Kidney (tissue), 14 donors: ENCODE measurements around the gene PDE4D. TPM values are rescaled to one million over a fixed set of nuclear protein-coding genes. Genes with fewer than 3 reads are reported as not detected.

Experiments
- DNase-seq, 5 donors: peaks; one replicate each; pipeline ENCODE4 v3.0.0-alpha.2; 2013 to 2020
- FAIRE-seq: peaks from 2 replicates; lab custom pipeline; 2012; peaks lifted over from hg19 to GRCh38; lab: Jason Lieb, UNC
- H3K27ac ChIP-seq, 2 donors: one replicate each; pipeline ENCODE4 v1.7.0; 2013; ENCODE audit warnings: low read depth in 2 of 2, low read length in 2 of 2, inconsistent platforms in 1 of 2
- H3K27me3 ChIP-seq: one replicate; pipeline ENCODE4 v1.7.1; 2013; ENCODE audit warnings: low read length, inconsistent platforms; ENCODE audit not compliant: control insufficient read depth, insufficient read depth
- H3K36me3 ChIP-seq, 3 donors: one replicate each; pipeline versions ENCODE4 v1.7.0 to v1.7.1; 2013; ENCODE audit warnings: low read length in 3 of 3, control low read depth in 1 of 3, inconsistent platforms in 1 of 3; ENCODE audit not compliant: insufficient read depth in 3 of 3, control insufficient read depth in 2 of 3
- H3K4me1 ChIP-seq, 3 donors: one replicate each; pipeline versions ENCODE4 v1.7.0 to v1.7.1; 2013; ENCODE audit warnings: low read length in 3 of 3, inconsistent platforms in 1 of 3, low read depth in 1 of 3; ENCODE audit not compliant: control insufficient read depth in 2 of 3, insufficient read depth in 2 of 3
- H3K4me3 ChIP-seq, 3 donors: one replicate each; pipeline versions ENCODE4 v1.7.0 to v1.8.1; 2013; ENCODE audit warnings: low read length in 3 of 3, control low read depth in 1 of 3, inconsistent platforms in 1 of 3
- H3K9ac ChIP-seq, 3 donors: one replicate each; pipeline versions ENCODE4 v1.7.0 to v1.7.1; 2013; ENCODE audit warnings: low read length in 3 of 3, control low read depth in 1 of 3, inconsistent platforms in 1 of 3
- H3K9me3 ChIP-seq, 3 donors: one replicate each; pipeline versions ENCODE4 v1.7.0 to v1.7.1; 2013; ENCODE audit warnings: low read length in 3 of 3, control low read depth in 1 of 3, inconsistent platforms in 1 of 3; ENCODE audit not compliant: control insufficient read depth in 2 of 3, insufficient read depth in 1 of 3
- intact Hi-C: fragments of 100-400 bp; cut with DNase I; formaldehyde crosslinking; loops from one replicate; pipeline ENCODE4 v1.11.1; 2022
- polyA plus RNA-seq: library from polyadenylated mRNA; stranded (reverse); fragments of 350-450 nt; fragmentation: Illumina TruSeq; extraction: RNeasy Lipid Tissue Mini Kit (QIAGEN cat#74804); gene quantifications from one replicate; pipeline ENCODE4 v1.2.3, GENCODE V29; 2014; ENCODE audit warnings: low read depth, low replicate concordance; ENCODE audit not compliant: insufficient read depth
- total RNA-seq: library from RNA; stranded (reverse); fragmentation: NEBNext Ultra II Directional; extraction: Animal tissue kit (Norgen Biotek cat#: 25700); gene quantifications from one replicate; pipeline ENCODE4 v1.2.1, GENCODE V29; 2021
- TF ChIP-seq, protein P1 (sequence below): IDR thresholded peaks from 3 replicates; pipeline ENCODE4 v1.5.1; 2012; ENCODE audit warnings: mild to moderate bottlenecking, moderate library complexity, borderline replicate concordance; ENCODE audit not compliant: insufficient read depth; ENCODE audit errors: extremely low read depth
- donor health status: control.
- donor health status: control.
- donor health status: control.
- donor health status: control.
- donor health status: control.
- donor health status: DM: yes; HTN: yes; CAD: no.
- donor health status: Normal renal cell carcinoma (clear cell type).

PDE4D gene
- total and polyA plus RNA-seq, 2 donors from 2014 or later, result 9.2 to 78.9 TPM

DNA sequence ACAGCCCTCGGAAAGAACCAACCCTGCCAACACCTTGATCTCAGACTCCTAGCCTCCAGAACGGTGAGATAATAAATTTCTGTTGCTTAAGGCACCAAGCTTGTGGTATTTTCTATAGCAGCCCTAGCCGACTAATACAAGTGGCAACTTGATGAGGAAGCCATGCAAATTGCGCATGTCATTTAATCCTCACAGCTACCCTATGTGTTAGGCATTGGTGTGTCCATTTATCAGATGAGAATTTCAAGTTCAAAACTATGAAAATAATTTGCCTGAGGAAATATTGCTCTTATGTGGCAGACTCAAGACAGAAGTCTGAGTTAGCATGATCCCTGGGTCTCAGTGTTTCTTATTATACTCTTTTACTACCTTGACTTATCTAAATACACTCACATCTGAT lies 264.0 kb downstream of the PDE4D start:
- FAIRE-seq, result no peak
- H3K4me3 ChIP-seq, result no peak overlapping the region
- TF ChIP-seq, protein P1, sequence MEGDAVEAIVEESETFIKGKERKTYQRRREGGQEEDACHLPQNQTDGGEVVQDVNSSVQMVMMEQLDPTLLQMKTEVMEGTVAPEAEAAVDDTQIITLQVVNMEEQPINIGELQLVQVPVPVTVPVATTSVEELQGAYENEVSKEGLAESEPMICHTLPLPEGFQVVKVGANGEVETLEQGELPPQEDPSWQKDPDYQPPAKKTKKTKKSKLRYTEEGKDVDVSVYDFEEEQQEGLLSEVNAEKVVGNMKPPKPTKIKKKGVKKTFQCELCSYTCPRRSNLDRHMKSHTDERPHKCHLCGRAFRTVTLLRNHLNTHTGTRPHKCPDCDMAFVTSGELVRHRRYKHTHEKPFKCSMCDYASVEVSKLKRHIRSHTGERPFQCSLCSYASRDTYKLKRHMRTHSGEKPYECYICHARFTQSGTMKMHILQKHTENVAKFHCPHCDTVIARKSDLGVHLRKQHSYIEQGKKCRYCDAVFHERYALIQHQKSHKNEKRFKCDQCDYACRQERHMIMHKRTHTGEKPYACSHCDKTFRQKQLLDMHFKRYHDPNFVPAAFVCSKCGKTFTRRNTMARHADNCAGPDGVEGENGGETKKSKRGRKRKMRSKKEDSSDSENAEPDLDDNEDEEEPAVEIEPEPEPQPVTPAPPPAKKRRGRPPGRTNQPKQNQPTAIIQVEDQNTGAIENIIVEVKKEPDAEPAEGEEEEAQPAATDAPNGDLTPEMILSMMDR, result no peak

DNA sequence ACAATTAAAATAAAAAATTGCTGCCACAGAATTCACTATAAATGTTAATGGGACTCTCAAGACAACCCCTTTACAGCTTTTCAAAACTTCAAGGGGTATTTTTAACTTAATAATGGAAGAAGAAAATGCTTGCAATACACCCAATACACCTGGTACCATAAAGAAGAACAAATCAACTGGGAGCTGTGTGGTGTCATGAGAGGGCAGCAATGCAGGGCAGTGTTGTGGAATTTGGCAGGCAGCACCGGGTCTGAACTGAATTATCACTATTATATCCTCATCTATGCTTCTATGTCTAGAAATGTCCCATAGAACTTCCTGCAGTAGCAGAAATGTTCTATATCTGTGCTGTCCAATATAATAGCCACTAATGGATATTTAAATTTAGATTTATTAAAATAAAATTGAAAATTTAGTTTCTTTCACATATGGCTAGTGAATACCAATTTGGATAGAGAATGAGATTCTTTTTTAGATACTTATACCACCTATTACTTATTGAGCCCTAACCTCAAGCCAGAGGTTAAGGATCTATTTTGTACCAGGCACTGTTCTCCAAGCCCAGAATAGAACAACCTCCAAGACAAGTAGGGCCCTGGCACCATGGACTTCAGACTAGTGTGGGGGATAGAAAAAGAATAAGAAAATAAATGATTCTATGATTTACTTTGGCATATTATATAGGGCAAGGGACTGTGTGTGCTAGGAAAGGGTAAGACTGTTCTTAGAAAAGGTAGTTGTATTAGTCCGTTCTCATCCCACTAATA lies 265.3 kb downstream of the PDE4D start:
- Histone ChIP-seq H3K36me3 (no peaks in the 10 kb centered on the region), H3K9me3 (no peaks in the 10 kb centered on the region), H3K4me1 (no peaks in the 10 kb centered on the region), H3K4me3 (no peak overlapping the region), H3K9ac (no peak overlapping the region), H3K27me3 (no peaks in the 10 kb centered on the region), H3K27ac (no peak overlapping the region)
- DNase-seq, result no peak
- TF ChIP-seq, protein P1, result no peak
- no peak for FAIRE-seq
- intact Hi-C loops, result no loop called here

More for the DNA sequence above, 264.0 kb downstream of the PDE4D start:
- intact Hi-C loops, result no loop called here
- Histone ChIP-seq H3K9me3 (no peaks in the 10 kb centered on the region), H3K9ac (no peak overlapping the region), H3K4me1 (no peaks in the 10 kb centered on the region), H3K27me3 (no peaks in the 10 kb centered on the region), H3K27ac (no peak overlapping the region), H3K36me3 (no peaks in the 10 kb centered on the region)
- no peak for DNase-seq

DNA sequence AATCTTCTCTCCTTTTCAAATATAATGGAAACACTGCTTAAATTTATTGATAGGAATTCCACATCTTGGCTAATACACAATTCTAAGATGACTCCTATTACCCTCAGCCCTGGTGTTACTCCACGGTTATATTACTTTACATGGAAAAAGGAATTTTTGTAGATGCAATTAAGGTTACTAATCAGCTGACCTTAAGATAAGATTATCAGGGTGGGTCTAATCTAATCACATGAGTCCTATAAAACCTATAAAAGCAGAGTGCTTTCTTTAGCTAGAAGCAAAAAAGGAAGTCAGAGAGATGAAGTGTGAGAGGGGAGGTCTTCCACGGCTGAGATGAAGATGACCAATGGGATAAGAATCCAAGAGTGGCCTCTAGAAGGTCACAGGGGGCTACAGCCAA lies 268.6 kb downstream of the PDE4D start:
- TF ChIP-seq, protein P1, result no peak
- no peak overlapping the region for H3K9ac ChIP-seq
- H3K27me3 ChIP-seq, result no peaks in the 10 kb centered on the region
- H3K4me1 ChIP-seq, result no peaks in the 10 kb centered on the region
- intact Hi-C loops, result no loop called here
- no peaks in the 10 kb centered on the region for H3K36me3 ChIP-seq
- no peak overlapping the region for H3K4me3 ChIP-seq
- no peaks in the 10 kb centered on the region for H3K9me3 ChIP-seq
- no peak for DNase-seq
- FAIRE-seq, result no peak
- no peak overlapping the region for H3K27ac ChIP-seq

DNA sequence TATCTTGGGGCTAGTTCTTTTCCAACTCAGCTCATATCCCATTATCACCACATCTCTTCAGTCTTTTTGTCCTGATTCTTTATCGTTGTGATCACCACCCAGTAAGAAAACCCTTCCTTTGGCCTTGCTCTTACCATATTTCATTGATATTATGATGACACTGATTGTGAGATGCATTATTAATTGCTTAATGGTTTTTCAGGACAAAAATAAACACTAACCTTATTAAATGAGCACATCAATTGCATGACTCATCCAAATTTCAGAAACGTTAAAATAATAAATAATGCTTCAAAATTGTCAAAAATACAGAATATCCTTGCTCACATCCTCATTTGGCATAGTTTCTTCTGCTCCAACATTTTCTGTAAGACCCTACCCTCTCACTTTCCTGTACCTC lies 270.7 kb downstream of the PDE4D start:
- Histone ChIP-seq H3K4me1 (no peaks in the 10 kb centered on the region), H3K4me3 (no peak overlapping the region), H3K27me3 (no peaks in the 10 kb centered on the region), H3K9ac (no peak overlapping the region), H3K27ac (no peak overlapping the region), H3K9me3 (no peaks in the 10 kb centered on the region), H3K36me3 (no peaks in the 10 kb centered on the region)
- intact Hi-C loops, result no loop called here
- no peak for DNase-seq
- TF ChIP-seq, protein P1, result no peak
- no peak for FAIRE-seq
